HCT116 (cell line): ENCODE measurements around the gene LTBR. TPM values are rescaled to one million over a fixed set of nuclear protein-coding genes. Genes with fewer than 3 reads are reported as not detected.
A peak's percentile ranks its signal among the peaks of the same experiment; 100 is the strongest.

ENCODE experiments used
- ATAC-seq: fragments of 200-7000 bp; cut with Tn5 transposase; 2 replicates; pipeline ENCODE4 v1.9.1; 2020; ENCODE audit warnings: mild to moderate bottlenecking, moderate library complexity
- BruUV-seq: library from RNA; stranded (reverse); fragments of 400-500 nt; replicated peaks from 2 replicates; lab custom pipeline; 2021; lab: Mats Ljungman, UMichigan
- CTCF ChIA-PET: fragments of 300-600 bp; sonication (Branson Sonifier 250); formaldehyde crosslinking; loops from one replicate; lab custom pipeline; 2021; ENCODE audit warnings: antibody characterized with exemption; lab: Charles Lee
- POLR2A ChIA-PET: fragments of 300-600, 350-600 bp; sonication (Branson Sonifier 250); formaldehyde crosslinking; loops from one replicate; lab custom pipeline; 2021; ENCODE audit warnings: antibody characterized with exemption; lab: Charles Lee
- RAD21 ChIA-PET, 2 experiments: fragments of 300-600 bp; sonication (Branson Sonifier 250); formaldehyde crosslinking; loops; one replicate each; lab custom pipeline; 2023; ENCODE audit warnings: low total read pairs in 2 of 2; ENCODE audit not compliant: uncharacterized antibody in 2 of 2, unreplicated experiment in 2 of 2, low non-redundant PET in 1 of 2; lab: Charles Lee
- DNase-seq: peaks from one replicate; pipeline ENCODE4 v3.0.0-alpha.2; 2010; ENCODE audit warnings: low read depth, low spot score
- H2AFZ ChIP-seq: fragments of 200-600 bp; shearing (Covaris generic), sonication (generic); 2 replicates; pipeline ENCODE4 v1.6.1; 2017; ENCODE audit warnings: low read depth, mixed run types, mixed read lengths, antibody characterized with exemption, low read length; ENCODE audit not compliant: poor library complexity, severe bottlenecking
- H3K27ac ChIP-seq: 2 replicates; pipeline ENCODE4 v1.5.1; 2012; ENCODE audit warnings: low read depth, low read length
- H3K27me3 ChIP-seq: fragments of 200-600 bp; sonication (generic); 2 replicates; pipeline ENCODE4 v1.6.1; 2016; ENCODE audit warnings: mixed run types, low read length, mixed read lengths; ENCODE audit not compliant: insufficient read depth
- H3K36me3 ChIP-seq, 2 experiments: fragments of 200-500 bp in 1 of 2; fragments of 200-600 bp in 1 of 2; sonication (Bioruptor generic) in 1 of 2; sonication (generic) in 1 of 2; 2 replicates each; pipeline versions ENCODE4 v1.5.1 to v1.6.1; 2014 to 2016; ENCODE audit warnings: low read length in 2 of 2, inconsistent platforms in 1 of 2, mixed read lengths in 1 of 2, mixed run types in 1 of 2; ENCODE audit not compliant: insufficient read depth in 2 of 2, control insufficient read depth in 1 of 2
- H3K4me1 ChIP-seq, 2 experiments: fragments of 200-600 bp in 1 of 2; sonication (generic) in 1 of 2; 2 replicates each; pipeline versions ENCODE4 v1.5.1 to v1.6.1; 2012 to 2017; ENCODE audit warnings: low read length in 2 of 2, inconsistent platforms in 1 of 2, mild to moderate bottlenecking in 1 of 2, mixed read lengths in 1 of 2, mixed run types in 1 of 2, moderate library complexity in 1 of 2; ENCODE audit not compliant: insufficient read depth in 2 of 2, control insufficient read depth in 1 of 2
- H3K4me2 ChIP-seq: fragments of 200-600 bp; sonication (generic); 2 replicates; pipeline ENCODE4 v1.6.1; 2017; ENCODE audit warnings: mixed run types, low read length, mixed read lengths
- H3K4me3 ChIP-seq, 2 experiments: fragments of 200-600 bp in 1 of 2; sonication (generic) in 1 of 2; replicated peaks in 1 of 2; 2 replicates each; pipeline ENCODE4 v1.5.1; 2011 to 2016; ENCODE audit warnings: low read length in 2 of 2, control low read depth in 1 of 2, low read depth in 1 of 2, mild to moderate bottlenecking in 1 of 2, mixed read lengths in 1 of 2, mixed run types in 1 of 2
- H3K79me2 ChIP-seq: fragments of 200-600 bp; sonication (generic); 2 replicates; pipeline ENCODE4 v1.6.1; 2017; ENCODE audit warnings: mild to moderate bottlenecking, mixed run types, low read length, moderate library complexity, mixed read lengths; ENCODE audit not compliant: insufficient read depth
- H3K9ac ChIP-seq: fragments of 200-600 bp; sonication (generic); 2 replicates; pipeline ENCODE4 v1.6.1; 2016; ENCODE audit warnings: low read length, mixed read lengths
- H3K9me2 ChIP-seq: fragments of 200-600 bp; sonication (generic), shearing (Covaris generic); 2 replicates; pipeline ENCODE4 v1.6.1; 2017; ENCODE audit warnings: mixed run types, mild to moderate bottlenecking, moderate library complexity; ENCODE audit not compliant: insufficient read depth
- H3K9me3 ChIP-seq, 2 experiments: fragments of 200-500 bp in 1 of 2; fragments of 200-600 bp in 1 of 2; sonication (Bioruptor generic) in 1 of 2; sonication (generic) in 1 of 2; 2 replicates each; pipeline ENCODE4 v1.6.1; 2014 to 2017; ENCODE audit warnings: low read length in 2 of 2, mixed read lengths in 2 of 2, inconsistent platforms in 1 of 2, low read depth in 1 of 2, mild to moderate bottlenecking in 1 of 2, mixed run types in 1 of 2, moderate library complexity in 1 of 2; ENCODE audit not compliant: control insufficient read depth in 1 of 2, insufficient read depth in 1 of 2
- H4K20me1 ChIP-seq: fragments of 200-600 bp; sonication (generic), shearing (Covaris generic); 2 replicates; pipeline ENCODE4 v1.6.1; 2017; ENCODE audit warnings: mixed run types, mild to moderate bottlenecking, moderate library complexity; ENCODE audit not compliant: insufficient read depth
- POLR2AphosphoS5 ChIP-seq: IDR thresholded peaks from 2 replicates; pipeline ENCODE4 v1.6.1; 2011; ENCODE audit warnings: mild to moderate bottlenecking, low read depth, low read length, moderate library complexity
- TCF7L2 ChIP-seq: IDR thresholded peaks from 2 replicates; pipeline ENCODE4 v1.7.0; 2011; ENCODE audit warnings: borderline replicate concordance, inconsistent platforms; ENCODE audit not compliant: insufficient read depth, insufficient read length; ENCODE audit errors: extremely low read depth
- ZBTB33 ChIP-seq: IDR thresholded peaks from 2 replicates; pipeline ENCODE4 v1.6.1; 2011; ENCODE audit warnings: mild to moderate bottlenecking, low read length, moderate library complexity; ENCODE audit not compliant: insufficient replicate concordance; ENCODE audit errors: extremely low read depth
- intact Hi-C: fragments of 100-400 bp; cut with micrococcal nuclease; formaldehyde crosslinking; loops from 2 replicates; pipeline ENCODE4 v1.10.0; 2022
- total RNA-seq: library from RNA; stranded (reverse); gene quantifications from one replicate; pipeline ENCODE4 v1.2.1, GENCODE V29; 2021; ENCODE audit not compliant: unreplicated experiment

LTBR gene
- total RNA-seq, 1 experiment from 2014 or later: 128 TPM

GRCh38 chr12:6378709-6379472, 5.1 kb upstream of the LTBR start:
- POLR2A ChIA-PET: no interaction called here
- no peak for TF ChIP-seq TCF7L2
- no peak for TF ChIP-seq POLR2AphosphoS5
- no peak for TF ChIP-seq ZBTB33
- H3K79me2 ChIP-seq: peaks cover 34% of the 10 kb centered on the region
- H2AFZ ChIP-seq: no peak overlapping the region
- RAD21 ChIA-PET: no interaction called here
- H3K4me1 ChIP-seq: peaks cover 64 to 70% of the 10 kb centered on the region in 2 experiments
- no peaks in the 10 kb centered on the region for H4K20me1 ChIP-seq
- H3K36me3 ChIP-seq: no peaks in the 10 kb centered on the region
- DNase-seq (no peak), ATAC-seq (no peak)
- no peak overlapping the region for H3K4me3 ChIP-seq
- no peak overlapping the region for H3K27ac ChIP-seq
- H3K27me3 ChIP-seq: no peaks in the 10 kb centered on the region
- intact Hi-C loops: no loop called here
- no peak overlapping the region for H3K9ac ChIP-seq
- H3K9me3 ChIP-seq: no peaks in the 10 kb centered on the region
- CTCF ChIA-PET: no interaction called here
- H3K4me2 ChIP-seq: peak overlapping the region; percentile 91
- BruUV-seq: no TSS peak
- no peaks in the 10 kb centered on the region for H3K9me2 ChIP-seq
